Nephron (organoid): ENCODE results near the gene TSPAN14.

ENCODE experiments used
- H3K27ac Mint-ChIP-seq, 3 experiments: 2 replicates each; pipeline ENCODE4 v1.8.0; 2020; ENCODE audit warnings: mixed read lengths in 3 of 3, mild to moderate bottlenecking in 2 of 3, moderate library complexity in 1 of 3
- H3K27me3 Mint-ChIP-seq: 2 replicates; pipeline ENCODE4 v1.8.0; 2021; ENCODE audit warnings: low read depth, mild to moderate bottlenecking, moderate library complexity, mixed read lengths
- H3K36me3 Mint-ChIP-seq: 2 replicates; pipeline ENCODE4 v1.8.0; 2020; ENCODE audit warnings: low read depth, mixed read lengths
- H3K4me1 Mint-ChIP-seq: 2 replicates; pipeline ENCODE4 v1.8.0; 2020; ENCODE audit warnings: mixed read lengths
- H3K4me3 Mint-ChIP-seq, 3 experiments: 2 replicates each; pipeline ENCODE4 v1.8.0; 2020; ENCODE audit warnings: mild to moderate bottlenecking in 3 of 3, mixed read lengths in 3 of 3, moderate library complexity in 2 of 3
- H3K9me3 Mint-ChIP-seq: 2 replicates; pipeline ENCODE4 v1.8.0; 2020; ENCODE audit warnings: mixed read lengths
- CTCF ChIP-seq, 3 experiments: fragments of 200-600 bp; sonication (generic); IDR thresholded peaks; one replicate each; pipeline ENCODE4 v1.5.0; 2021; ENCODE audit warnings: antibody characterized with exemption in 3 of 3; ENCODE audit not compliant: unreplicated experiment in 3 of 3

Gene TSPAN14

DNA sequence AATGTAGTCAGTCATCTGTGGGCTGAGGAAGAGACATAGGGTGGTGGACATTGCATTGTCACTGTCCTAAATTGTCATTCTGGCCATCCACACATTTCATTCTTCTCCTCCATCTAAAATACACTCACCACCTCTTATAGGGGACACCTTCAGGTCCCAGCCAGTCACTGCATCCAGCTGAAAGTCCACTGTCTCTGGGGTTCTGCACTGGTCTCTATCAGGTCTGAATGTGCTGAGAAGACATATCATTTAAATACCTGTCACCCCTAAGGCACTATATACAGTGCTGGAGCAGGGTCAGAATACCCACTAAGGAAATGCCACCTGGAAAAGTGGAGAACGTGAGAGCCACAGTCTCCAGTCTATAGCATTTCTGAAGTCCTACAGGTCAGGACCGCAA, 113.2 kb downstream of the TSPAN14 start:
- TF ChIP-seq CTCF (IDR thresholded peaks at IDR 0.05; ENCODE audit: unreplicated experiment in 3 of 3), result no peak
- H3K4me1 Mint-ChIP-seq, result peaks cover 4% of the 10 kb centered on the region
- no peak overlapping the region for H3K27ac Mint-ChIP-seq
- no peaks in the 10 kb centered on the region for H3K9me3 Mint-ChIP-seq
- H3K27me3 Mint-ChIP-seq, result no peaks in the 10 kb centered on the region
- H3K4me3 Mint-ChIP-seq, result no peak overlapping the region
- no peaks in the 10 kb centered on the region for H3K36me3 Mint-ChIP-seq

DNA sequence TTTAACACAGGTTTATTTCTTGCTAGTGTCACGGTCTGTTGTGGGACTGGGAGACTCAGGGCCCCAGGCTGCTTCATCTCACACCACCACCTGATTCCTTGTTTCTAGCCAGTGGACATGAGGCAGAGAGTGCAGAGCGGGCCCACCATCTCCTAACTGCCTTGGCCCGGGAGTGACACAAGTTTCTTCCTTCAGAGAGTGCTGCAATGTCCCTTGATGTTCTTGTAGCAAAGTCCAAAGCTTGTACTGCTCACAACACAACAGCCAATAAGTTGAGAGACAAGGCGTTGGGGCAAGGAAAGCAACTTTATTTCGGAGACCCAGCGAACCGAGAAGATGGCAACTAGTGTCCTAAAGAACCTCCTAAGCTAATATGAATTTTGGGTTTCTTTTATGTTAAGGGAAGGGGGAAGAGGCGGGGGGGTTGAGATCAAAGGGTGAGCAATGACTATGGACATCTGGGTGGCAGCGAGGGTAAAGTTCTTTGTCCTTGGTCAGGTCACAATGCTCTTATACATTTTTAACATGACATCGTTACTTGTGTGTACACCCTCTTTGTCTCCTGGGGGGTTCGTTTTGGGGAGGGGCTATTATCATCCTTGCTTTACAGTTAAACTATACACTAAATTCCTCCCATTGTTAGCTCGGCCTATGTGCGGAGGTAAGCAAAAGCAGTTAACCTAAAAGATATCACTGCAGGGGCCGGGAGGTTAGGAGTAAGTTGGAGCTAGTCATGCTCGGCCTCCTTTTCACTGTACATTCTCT, 115.2 kb downstream of the TSPAN14 start:
- TF ChIP-seq CTCF (IDR thresholded peaks at IDR 0.05; ENCODE audit: unreplicated experiment in 3 of 3), result no peak
- Mint-ChIP-seq H3K27ac (no peak overlapping the region), H3K4me1 (peaks cover 4% of the 10 kb centered on the region)

GRCh38 chr10:80571352-80571751, 117.2 kb downstream of the TSPAN14 start:
- H3K4me3 Mint-ChIP-seq, result no peak overlapping the region
- no peaks in the 10 kb centered on the region for H3K27me3 Mint-ChIP-seq
- peaks cover 4% of the 10 kb centered on the region for H3K4me1 Mint-ChIP-seq
- no peaks in the 10 kb centered on the region for H3K36me3 Mint-ChIP-seq
- no peak for TF ChIP-seq CTCF (IDR thresholded peaks at IDR 0.05; ENCODE audit: unreplicated experiment in 3 of 3)
- H3K9me3 Mint-ChIP-seq, result no peaks in the 10 kb centered on the region
- no peak overlapping the region for H3K27ac Mint-ChIP-seq

More for the DNA sequence above, 115.2 kb downstream of the TSPAN14 start:
- Mint-ChIP-seq H3K9me3 (no peaks in the 10 kb centered on the region), H3K4me3 (no peak overlapping the region), H3K36me3 (no peaks in the 10 kb centered on the region), H3K27me3 (no peaks in the 10 kb centered on the region)

- TF ChIP-seq CTCF (IDR thresholded peaks at IDR 0.05; ENCODE audit: unreplicated experiment in 3 of 3), result no peak
- Mint-ChIP-seq H3K9me3 (peaks cover 4% of the 10 kb centered on the region), H3K36me3 (no peaks in the 10 kb centered on the region), H3K4me1 (peaks cover 36% of the 10 kb centered on the region), H3K27ac (peak overlapping the region in 2 of 3 experiments; percentile 26 to 69), H3K4me3 (no peak overlapping the region), H3K27me3 (no peaks in the 10 kb centered on the region)
Measured at GRCh38 chr10:80579181-80579763, 125.2 kb downstream of the TSPAN14 start.

DNA sequence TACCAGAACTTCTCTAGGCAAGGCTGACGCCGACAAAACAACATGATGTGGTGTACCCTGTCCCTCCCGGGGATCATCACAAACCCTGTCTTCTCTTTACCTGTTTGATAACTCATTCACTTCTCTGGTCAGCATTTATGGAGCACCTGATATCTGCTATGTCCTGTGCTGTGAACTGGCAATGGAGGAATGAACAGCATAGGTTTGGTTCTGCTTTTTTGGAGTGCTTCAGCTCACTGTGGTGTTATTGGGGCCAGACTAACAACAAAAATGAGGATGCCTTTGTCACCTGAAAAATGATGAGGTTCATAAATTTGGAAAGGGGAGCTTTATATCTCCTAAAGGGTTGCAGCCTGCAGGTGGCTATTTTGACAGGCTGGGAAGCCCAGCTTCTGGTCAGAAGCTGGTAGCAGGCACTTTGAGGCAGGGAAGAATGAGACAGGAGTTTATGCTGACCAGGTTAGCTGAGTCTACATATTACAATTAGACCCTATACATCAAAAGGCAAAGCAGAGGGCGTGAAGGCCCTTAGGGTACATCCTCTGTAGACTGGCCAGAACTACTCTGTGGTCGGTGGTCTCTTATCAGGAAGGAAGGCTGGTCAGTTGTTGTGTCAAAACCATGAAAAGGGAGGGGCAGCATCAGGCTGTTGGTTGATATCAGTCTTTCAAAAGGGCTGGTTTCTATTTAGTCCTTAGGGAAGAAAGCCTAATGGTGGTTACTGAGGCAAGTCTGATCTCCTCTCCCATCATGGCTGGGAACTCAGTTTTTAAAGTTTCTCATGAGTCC, 125.9 kb downstream of the TSPAN14 start:
- H3K4me1 Mint-ChIP-seq, result peaks cover 36% of the 10 kb centered on the region
- H3K27ac Mint-ChIP-seq, result peak overlapping the region in 2 of 3 experiments; percentile 38 to 69
- TF ChIP-seq CTCF (IDR thresholded peaks at IDR 0.05; ENCODE audit: unreplicated experiment in 3 of 3), result no peak
- no peaks in the 10 kb centered on the region for H3K27me3 Mint-ChIP-seq
- H3K9me3 Mint-ChIP-seq, result peaks cover 4% of the 10 kb centered on the region
- no peak overlapping the region for H3K4me3 Mint-ChIP-seq
- no peaks in the 10 kb centered on the region for H3K36me3 Mint-ChIP-seq
